Measurements from ENCODE around the gene PRPF8. TPM values are rescaled to one million over a fixed set of nuclear protein-coding genes. Genes with fewer than 3 reads are reported as not detected.
"Not testable (repeated sequence)": the region's sequence is repeated elsewhere in the genome, so short reads cannot be mapped to it uniquely, and the experiment has no call there.

PRPF8 gene
- polyA plus RNA-seq (ENCODE audit: insufficient read length in 4 of 4): 100 to 1,000 TPM; 290 to 334 (median 302) TPM

- DNase-seq (ENCODE audit: low read depth in 4 of 4, low spot score in 2 of 4): peak; percentile 93 to 97 (median 96)
Observed at GRCh38 chr17:1684378-1685189, at the start of gene PRPF8. Gene PRPF8, minus strand, starts transcription at chr17:1684867. Its CDS starts 296 bp downstream, at chr17:1684571.

- DNase-seq (ENCODE audit: low read depth in 4 of 4, low spot score in 2 of 4): no peak
Observed at GRCh38 chr17:1733759-1734158, 49.1 kb upstream of the PRPF8 start.

- DNase-seq (ENCODE audit: low read depth in 4 of 4, low spot score in 2 of 4): no peak
Observed at GRCh38 chr17:1732833-1733321, 48.2 kb upstream of the PRPF8 start.

GRCh38 chr17:1732241-1732832 lies 47.7 kb upstream of the PRPF8 start:
- no peak for DNase-seq (ENCODE audit: low read depth in 4 of 4, low spot score in 2 of 4)

GRCh38 chr17:1731194-1731506 lies 46.5 kb upstream of the PRPF8 start:
- no peak for DNase-seq (ENCODE audit: low read depth in 4 of 4, low spot score in 2 of 4)

GRCh38 chr17:1730326-1731193 lies 45.9 kb upstream of the PRPF8 start:
- DNase-seq (ENCODE audit: low read depth in 4 of 4, low spot score in 2 of 4): no peak

GRCh38 chr17:1729966-1730325 lies 45.3 kb upstream of the PRPF8 start:
- DNase-seq (ENCODE audit: low read depth in 4 of 4, low spot score in 2 of 4): no peak

- no peak for DNase-seq (ENCODE audit: low read depth in 4 of 4, low spot score in 2 of 4)
Observed at GRCh38 chr17:1727876-1728630, 43.4 kb upstream of the PRPF8 start.

GRCh38 chr17:1727258-1727789 lies 42.7 kb upstream of the PRPF8 start:
- no peak for DNase-seq (ENCODE audit: low read depth in 4 of 4, low spot score in 2 of 4)

GRCh38 chr17:1726626-1727257 lies 42.1 kb upstream of the PRPF8 start:
- no peak for DNase-seq (ENCODE audit: low read depth in 4 of 4, low spot score in 2 of 4)

GRCh38 chr17:1725642-1726511 lies 41.2 kb upstream of the PRPF8 start:
- DNase-seq (ENCODE audit: low read depth in 4 of 4, low spot score in 2 of 4): no peak

- DNase-seq (ENCODE audit: low read depth in 4 of 4, low spot score in 2 of 4): no peak
Observed at GRCh38 chr17:1724869-1725641, 40.4 kb upstream of the PRPF8 start.

- peak in 1 of 4 donors; percentile 81 for DNase-seq (ENCODE audit: low read depth in 4 of 4, low spot score in 2 of 4)
Observed at GRCh38 chr17:1724351-1724868, 39.7 kb upstream of the PRPF8 start, which contains the start of gene WDR81. Gene WDR81, plus strand, starts transcription at chr17:1724704. Its CDS starts 256 bp downstream, at chr17:1724960.

GRCh38 chr17:1722022-1722421 lies 37.4 kb upstream of the PRPF8 start:
- not testable (repeated sequence) for DNase-seq (ENCODE audit: low read depth in 4 of 4, low spot score in 2 of 4)

GRCh38 chr17:1720856-1721386 lies 36.3 kb upstream of the PRPF8 start:
- no peak for DNase-seq (ENCODE audit: low read depth in 4 of 4, low spot score in 2 of 4)

GRCh38 chr17:1718362-1719165 lies 33.9 kb upstream of the PRPF8 start:
- DNase-seq (ENCODE audit: low read depth in 4 of 4, low spot score in 2 of 4): no peak

All from left renal cortex interstitium (tissue), 4 donors.